KOPT-K1 (cell line): ENCODE data around the gene STXBP2.

Source experiments
- H3K27ac ChIP-seq: fragments of 200-600 bp; sonication (generic); 2 replicates; pipeline ENCODE4 v1.5.1; 2016; ENCODE audit warnings: antibody characterized with exemption, mild to moderate bottlenecking, low read depth, low read length; ENCODE audit not compliant: poor library complexity, severe bottlenecking
- H3K36me3 ChIP-seq: fragments of 200-600 bp; sonication (generic); 2 replicates; pipeline ENCODE4 v1.5.1; 2017; ENCODE audit warnings: antibody characterized with exemption, mild to moderate bottlenecking, low read length, moderate library complexity; ENCODE audit not compliant: insufficient read depth
- H3K9me3 ChIP-seq: fragments of 200-600 bp; sonication (generic); 2 replicates; pipeline ENCODE4 v1.5.1; 2017; ENCODE audit warnings: antibody characterized with exemption, low read length, mild to moderate bottlenecking; ENCODE audit not compliant: insufficient read depth, poor library complexity, severe bottlenecking

The STXBP2 gene

GRCh38 chr19:7607874-7608560, 28.9 kb upstream of the STXBP2 start:
- Histone ChIP-seq H3K27ac (no peak overlapping the region), H3K9me3 (no peaks in the 10 kb centered on the region), H3K36me3 (no peaks in the 10 kb centered on the region)

- Histone ChIP-seq H3K27ac (no peak overlapping the region), H3K36me3 (no peaks in the 10 kb centered on the region), H3K9me3 (no peaks in the 10 kb centered on the region)
Measured at GRCh38 chr19:7610491-7611240, 26.2 kb upstream of the STXBP2 start.

GRCh38 chr19:7611541-7612279, 25.2 kb upstream of the STXBP2 start:
- Histone ChIP-seq H3K36me3 (no peaks in the 10 kb centered on the region), H3K27ac (no peak overlapping the region), H3K9me3 (no peaks in the 10 kb centered on the region)

- Histone ChIP-seq H3K27ac (no peak overlapping the region), H3K36me3 (no peaks in the 10 kb centered on the region), H3K9me3 (no peaks in the 10 kb centered on the region)
Measured at GRCh38 chr19:7612282-7613274, 24.3 kb upstream of the STXBP2 start.

- Histone ChIP-seq H3K9me3 (no peaks in the 10 kb centered on the region), H3K27ac (no peak overlapping the region), H3K36me3 (peaks cover 20% of the 10 kb centered on the region; the same call in 1 of the 2 replicates)
Measured at GRCh38 chr19:7614859-7615741, 21.8 kb upstream of the STXBP2 start.

GRCh38 chr19:7617172-7617571, 19.7 kb upstream of the STXBP2 start:
- Histone ChIP-seq H3K27ac (no peak overlapping the region), H3K9me3 (no peaks in the 10 kb centered on the region), H3K36me3 (peaks cover 39% of the 10 kb centered on the region; the same call in 1 of the 2 replicates)

- H3K36me3 ChIP-seq = peaks cover 45% of the 10 kb centered on the region
- no peak overlapping the region for H3K27ac ChIP-seq
- H3K9me3 ChIP-seq = no peaks in the 10 kb centered on the region
Measured at GRCh38 chr19:7617735-7618134, 19.2 kb upstream of the STXBP2 start.

GRCh38 chr19:7618348-7618747, 18.6 kb upstream of the STXBP2 start:
- Histone ChIP-seq H3K36me3 (peaks cover 51% of the 10 kb centered on the region), H3K27ac (no peak overlapping the region), H3K9me3 (no peaks in the 10 kb centered on the region)

- Histone ChIP-seq H3K27ac (no peak overlapping the region), H3K36me3 (peaks cover 57% of the 10 kb centered on the region), H3K9me3 (no peaks in the 10 kb centered on the region)
Measured at GRCh38 chr19:7618771-7619510, 18.0 kb upstream of the STXBP2 start.

GRCh38 chr19:7619671-7620441, 17.1 kb upstream of the STXBP2 start:
- no peak overlapping the region for H3K27ac ChIP-seq
- peaks cover 65% of the 10 kb centered on the region for H3K36me3 ChIP-seq
- no peaks in the 10 kb centered on the region for H3K9me3 ChIP-seq

- H3K27ac ChIP-seq = no peak overlapping the region
- H3K9me3 ChIP-seq = no peaks in the 10 kb centered on the region
- H3K36me3 ChIP-seq = peaks cover 74% of the 10 kb centered on the region
Measured at GRCh38 chr19:7620442-7621412, 16.2 kb upstream of the STXBP2 start.
